K562 (cell line): Measurements from ENCODE around the gene AAGAB. TPM values are rescaled to one million over a fixed set of nuclear protein-coding genes. Genes with fewer than 3 reads are reported as not detected.

Source experiments
- BHLHE40 ChIP-seq: IDR thresholded peaks from 2 replicates; pipeline ENCODE4 v1.6.1; 2011; ENCODE audit warnings: low read length, improper control_type of control experiment
- CCAR2 ChIP-seq: fragments of 200-400 bp; formaldehyde crosslinking; IDR thresholded peaks from 2 replicates; pipeline ENCODE4 v1.6.1; 2017; ENCODE audit warnings: mild to moderate bottlenecking, low read depth, low read length
- CREM ChIP-seq: IDR thresholded peaks from 2 replicates; pipeline ENCODE4 v1.6.1; 2014; ENCODE audit warnings: antibody characterized with exemption, low read depth
- CXXC5 ChIP-seq: fragments of 250-450 bp; sonication (Bioruptor Pico); IDR thresholded peaks from 2 replicates; pipeline ENCODE4 v1.8.0; 2022; ENCODE audit warnings: inconsistent platforms, mild to moderate bottlenecking, moderate library complexity
- DPF2 ChIP-seq: fragments of 450-650 bp; IDR thresholded peaks from 2 replicates; pipeline ENCODE4 v1.6.1; 2016
- HNRNPK ChIP-seq: fragments of 200-400 bp; formaldehyde crosslinking; IDR thresholded peaks from one replicate; pipeline ENCODE4 v1.6.1; 2018; ENCODE audit warnings: mild to moderate bottlenecking, low read depth, low read length; ENCODE audit not compliant: poor library complexity, severe bottlenecking
- HNRNPUL1 ChIP-seq: fragments of 200-400 bp; formaldehyde crosslinking; IDR thresholded peaks from 2 replicates; pipeline ENCODE4 v1.6.1; 2017; ENCODE audit warnings: low read length
- KAT2B ChIP-seq: IDR thresholded peaks from one replicate; pipeline ENCODE4 v1.6.1; 2012; ENCODE audit warnings: low read depth, mild to moderate bottlenecking, control low read depth, inconsistent platforms, low read length, moderate library complexity
- KLF13 ChIP-seq: fragments of 450-650 bp; IDR thresholded peaks from 2 replicates; pipeline ENCODE4 v1.6.1; 2016; ENCODE audit warnings: missing genetic modification characterization, low read depth, mild to moderate bottlenecking, missing compliant biosample characterization, moderate library complexity, borderline replicate concordance
- MEIS2 ChIP-seq: fragments of 450-650 bp; IDR thresholded peaks from 2 replicates; pipeline ENCODE4 v1.6.1; 2014; ENCODE audit warnings: mild to moderate bottlenecking; ENCODE audit not compliant: partially characterized antibody
- POU5F1 ChIP-seq: fragments of 150-350 bp; IDR thresholded peaks from 2 replicates; pipeline ENCODE4 v1.6.1; 2014; ENCODE audit warnings: borderline replicate concordance, low read length, low read depth, mild to moderate bottlenecking; ENCODE audit not compliant: partially characterized antibody
- PRPF4 ChIP-seq: fragments of 200-400 bp; formaldehyde crosslinking; IDR thresholded peaks from one replicate; pipeline ENCODE4 v1.6.1; 2017; ENCODE audit warnings: low read length, low read depth, mild to moderate bottlenecking; ENCODE audit not compliant: insufficient read depth, poor library complexity, severe bottlenecking
- RBFOX2 ChIP-seq: fragments of 200-400 bp; formaldehyde crosslinking; IDR thresholded peaks from 2 replicates; pipeline ENCODE4 v1.6.1; 2017; ENCODE audit warnings: low read depth, mild to moderate bottlenecking, low read length, moderate library complexity
- RFX1 ChIP-seq: fragments of 450-650 bp; IDR thresholded peaks from 2 replicates; pipeline ENCODE4 v1.6.1; 2016; ENCODE audit warnings: mild to moderate bottlenecking, moderate library complexity
- ZBTB26 ChIP-seq: fragments of 450-650 bp; formaldehyde crosslinking; IDR thresholded peaks from 2 replicates; pipeline ENCODE4 v1.4.0; 2022; ENCODE audit warnings: missing genetic modification characterization
- ZC3H4 ChIP-seq: sonication (generic); formaldehyde crosslinking; IDR thresholded peaks from 2 replicates; pipeline ENCODE4 v1.9.0; 2021; ENCODE audit warnings: missing genetic modification reagents, borderline replicate concordance
- ZNF217 ChIP-seq: sonication (generic); formaldehyde crosslinking; IDR thresholded peaks from 2 replicates; pipeline ENCODE4 v1.8.0; 2022; ENCODE audit warnings: mild to moderate bottlenecking, missing genetic modification reagents
- ZNF263 ChIP-seq: sonication (generic); formaldehyde crosslinking; IDR thresholded peaks from 2 replicates; pipeline ENCODE4 v1.8.0; 2022; ENCODE audit warnings: mild to moderate bottlenecking, missing genetic modification reagents, borderline replicate concordance
- ZNF282 ChIP-seq: sonication (generic); formaldehyde crosslinking; IDR thresholded peaks from 2 replicates; pipeline ENCODE4 v1.8.1; 2023; ENCODE audit warnings: missing genetic modification reagents
- ZNF511 ChIP-seq: sonication (generic); formaldehyde crosslinking; IDR thresholded peaks from 2 replicates; pipeline ENCODE4 v1.8.0; 2022; ENCODE audit warnings: mild to moderate bottlenecking, missing genetic modification reagents
- ZNF77 ChIP-seq: fragments of 250-450 bp; sonication (Bioruptor Pico); IDR thresholded peaks from 2 replicates; pipeline ENCODE4 v1.5.0; 2020
- polyA plus RNA-seq, 8 experiments: library from polyadenylated mRNA; depleted of rRNA in 4 of 8; stranded (reverse) in 5 of 8; unstranded in 3 of 8; fragments of >200 nt; fragmentation: Nextera tagmentation in 2 of 8; fragmentation: Illumina TruSeq in 1 of 8; extraction: Ambion mirVana in 2 of 8; extraction: Trizol in 1 of 8; gene quantifications; 2 replicates each; pipeline versions ENCODE4 v1.2.1 to v1.2.3, GENCODE V29; 2011 to 2014; ENCODE audit warnings: inconsistent platforms in 1 of 8, missing spikeins in 1 of 8
- total RNA-seq, 7 experiments: library from RNA; depleted of rRNA in 6 of 7; stranded (reverse); fragments of >200 nt in 6 of 7; fragmentation: Illumina TruSeq in 2 of 7; extraction: Trizol in 2 of 7; gene quantifications; 2 replicates each; pipeline versions ENCODE4 v1.2.1 to v1.2.3, GENCODE V29; 2011 to 2021; ENCODE audit warnings: low replicate concordance in 1 of 7
- TF ChIP-seq, protein P1 (sequence below): sonication (generic); IDR thresholded peaks from 2 replicates; pipeline ENCODE4 v1.6.1; 2016
- TF ChIP-seq, protein P2 (sequence below): fragments of 150-350 bp; conservative IDR thresholded peaks from 2 replicates; pipeline ENCODE4 v1.6.1; 2014; ENCODE audit warnings: low read length
- TF ChIP-seq, protein P3 (sequence below): fragments of 450-650 bp; IDR thresholded peaks from 2 replicates; pipeline ENCODE4 v1.6.1; 2016

AAGAB gene
- total and polyA plus RNA-seq, 9 of the 15 experiments (the other 6 are each of a cell fraction or from before 2014, with no cell fraction given): 17.8 to 109 (median 58.3) TPM

GRCh38 chr15:67178569-67179210 lies 75.8 kb downstream of the AAGAB start (continued):
- TF ChIP-seq HNRNPK (no peak), ZC3H4 (CRISPR knock-in tag) (no peak), KLF13 (tag) (no peak), ZNF77 (CRISPR knock-in tag) (no peak), CXXC5 (CRISPR knock-in tag) (peak; percentile 88), ZNF263 (no peak), ZNF282 (CRISPR knock-in tag) (no peak), HNRNPUL1 (no peak), ZNF217 (CRISPR knock-in tag) (no peak), RFX1 (no peak), ZBTB26 (CRISPR knock-in tag) (no peak), BHLHE40 (no peak), KAT2B (no peak), CCAR2 (no peak), RBFOX2 (no peak), PRPF4 (no peak), DPF2 (peak; percentile 84; the same call in 1 of the 2 replicates), ZNF511 (CRISPR knock-in tag) (no peak), MEIS2 (peak; percentile 94), CREM (peak; percentile 31), POU5F1 (no peak)
- TF ChIP-seq, protein P1, sequence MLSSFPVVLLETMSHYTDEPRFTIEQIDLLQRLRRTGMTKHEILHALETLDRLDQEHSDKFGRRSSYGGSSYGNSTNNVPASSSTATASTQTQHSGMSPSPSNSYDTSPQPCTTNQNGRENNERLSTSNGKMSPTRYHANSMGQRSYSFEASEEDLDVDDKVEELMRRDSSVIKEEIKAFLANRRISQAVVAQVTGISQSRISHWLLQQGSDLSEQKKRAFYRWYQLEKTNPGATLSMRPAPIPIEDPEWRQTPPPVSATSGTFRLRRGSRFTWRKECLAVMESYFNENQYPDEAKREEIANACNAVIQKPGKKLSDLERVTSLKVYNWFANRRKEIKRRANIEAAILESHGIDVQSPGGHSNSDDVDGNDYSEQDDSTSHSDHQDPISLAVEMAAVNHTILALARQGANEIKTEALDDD: no peak
- TF ChIP-seq, protein P2, sequence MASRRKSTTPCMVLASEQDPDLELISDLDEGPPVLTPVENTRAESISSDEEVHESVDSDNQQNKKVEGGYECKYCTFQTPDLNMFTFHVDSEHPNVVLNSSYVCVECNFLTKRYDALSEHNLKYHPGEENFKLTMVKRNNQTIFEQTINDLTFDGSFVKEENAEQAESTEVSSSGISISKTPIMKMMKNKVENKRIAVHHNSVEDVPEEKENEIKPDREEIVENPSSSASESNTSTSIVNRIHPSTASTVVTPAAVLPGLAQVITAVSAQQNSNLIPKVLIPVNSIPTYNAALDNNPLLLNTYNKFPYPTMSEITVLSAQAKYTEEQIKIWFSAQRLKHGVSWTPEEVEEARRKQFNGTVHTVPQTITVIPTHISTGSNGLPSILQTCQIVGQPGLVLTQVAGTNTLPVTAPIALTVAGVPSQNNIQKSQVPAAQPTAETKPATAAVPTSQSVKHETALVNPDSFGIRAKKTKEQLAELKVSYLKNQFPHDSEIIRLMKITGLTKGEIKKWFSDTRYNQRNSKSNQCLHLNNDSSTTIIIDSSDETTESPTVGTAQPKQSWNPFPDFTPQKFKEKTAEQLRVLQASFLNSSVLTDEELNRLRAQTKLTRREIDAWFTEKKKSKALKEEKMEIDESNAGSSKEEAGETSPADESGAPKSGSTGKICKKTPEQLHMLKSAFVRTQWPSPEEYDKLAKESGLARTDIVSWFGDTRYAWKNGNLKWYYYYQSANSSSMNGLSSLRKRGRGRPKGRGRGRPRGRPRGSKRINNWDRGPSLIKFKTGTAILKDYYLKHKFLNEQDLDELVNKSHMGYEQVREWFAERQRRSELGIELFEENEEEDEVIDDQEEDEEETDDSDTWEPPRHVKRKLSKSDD: no peak
- TF ChIP-seq, protein P3, sequence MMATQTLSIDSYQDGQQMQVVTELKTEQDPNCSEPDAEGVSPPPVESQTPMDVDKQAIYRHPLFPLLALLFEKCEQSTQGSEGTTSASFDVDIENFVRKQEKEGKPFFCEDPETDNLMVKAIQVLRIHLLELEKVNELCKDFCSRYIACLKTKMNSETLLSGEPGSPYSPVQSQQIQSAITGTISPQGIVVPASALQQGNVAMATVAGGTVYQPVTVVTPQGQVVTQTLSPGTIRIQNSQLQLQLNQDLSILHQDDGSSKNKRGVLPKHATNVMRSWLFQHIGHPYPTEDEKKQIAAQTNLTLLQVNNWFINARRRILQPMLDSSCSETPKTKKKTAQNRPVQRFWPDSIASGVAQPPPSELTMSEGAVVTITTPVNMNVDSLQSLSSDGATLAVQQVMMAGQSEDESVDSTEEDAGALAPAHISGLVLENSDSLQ: peak; percentile 65
